IgD-negative memory B cell (primary cell): ENCODE data around the gene NKAP. TPM values are rescaled to one million over a fixed set of nuclear protein-coding genes. Genes with fewer than 3 reads are reported as not detected.
"Not testable (repeated sequence)": the region's sequence is repeated elsewhere in the genome, so short reads cannot be mapped to it uniquely, and the experiment has no call there.

ENCODE experiments used
- H3K27ac Mint-ChIP-seq, 3 donors: one replicate each; pipeline ENCODE4 v1.8.0; 2020 to 2022; ENCODE audit warnings: mild to moderate bottlenecking in 3 of 3, mixed read lengths in 3 of 3, moderate library complexity in 1 of 3
- H3K27me3 Mint-ChIP-seq: one replicate; pipeline ENCODE4 v1.8.0; 2021; ENCODE audit warnings: mixed read lengths
- H3K36me3 Mint-ChIP-seq: one replicate; pipeline ENCODE4 v1.8.0; 2020; ENCODE audit warnings: mild to moderate bottlenecking, mixed read lengths
- H3K4me1 Mint-ChIP-seq, 3 donors: one replicate each; pipeline ENCODE4 v1.8.0; 2020 to 2022; ENCODE audit warnings: mixed read lengths in 3 of 3, mild to moderate bottlenecking in 1 of 3
- H3K4me3 Mint-ChIP-seq, 4 donors: one replicate each; pipeline ENCODE4 v1.8.0; 2020 to 2022; ENCODE audit warnings: mild to moderate bottlenecking in 4 of 4, mixed read lengths in 4 of 4, moderate library complexity in 3 of 4
- H3K9me3 Mint-ChIP-seq, 3 donors: one replicate each; pipeline ENCODE4 v1.8.0; 2020 to 2021; ENCODE audit warnings: mixed read lengths in 3 of 3, mild to moderate bottlenecking in 1 of 3
- polyA plus RNA-seq: library from polyadenylated mRNA; unstranded; fragments of 300-500 nt; fragmentation: Illumina TruSeq; gene quantifications from one replicate; pipeline ENCODE4 v1.2.3, GENCODE V29; 2021

NKAP gene
- polyA plus RNA-seq, 1 donor from 2014 or later: 5.4 TPM

GRCh38 chrX:119955807-119956570 lies 12.4 kb upstream of the NKAP start:
- not testable (repeated sequence) for H3K4me1 Mint-ChIP-seq, H3K36me3 Mint-ChIP-seq, H3K9me3 Mint-ChIP-seq
- Mint-ChIP-seq H3K27ac (peak overlapping the region in 1 of 3 donors; percentile 34), H3K27me3 (peaks cover 37% of the 10 kb centered on the region), H3K4me3 (peak overlapping the region in 1 of 4 donors; percentile 3)

GRCh38 chrX:119954374-119954773 lies 10.8 kb upstream of the NKAP start:
- Mint-ChIP-seq H3K27ac (no peak overlapping the region), H3K4me3 (no peak overlapping the region), H3K27me3 (peaks cover 22% of the 10 kb centered on the region), H3K9me3 (peaks cover 0 to 2% (median 0%) of the 10 kb centered on the region in 3 donors), H3K36me3 (no peaks in the 10 kb centered on the region), H3K4me1 (no peaks in the 10 kb centered on the region)

- H3K27ac Mint-ChIP-seq: no peak overlapping the region
- no peaks in the 10 kb centered on the region for H3K9me3 Mint-ChIP-seq
- H3K27me3 Mint-ChIP-seq: peaks cover 4% of the 10 kb centered on the region
- H3K36me3 Mint-ChIP-seq: no peaks in the 10 kb centered on the region
- no peak overlapping the region for H3K4me3 Mint-ChIP-seq
- peaks cover 0 to 7% (median 2%) of the 10 kb centered on the region in 3 donors for H3K4me1 Mint-ChIP-seq
Measured at GRCh38 chrX:119948381-119948780, 4.8 kb upstream of the NKAP start.

GRCh38 chrX:119945481-119945880 lies 1.9 kb upstream of the NKAP start:
- no peak overlapping the region for H3K27ac Mint-ChIP-seq
- H3K27me3 Mint-ChIP-seq: peaks cover 4% of the 10 kb centered on the region
- H3K4me3 Mint-ChIP-seq: no peak overlapping the region
- H3K9me3 Mint-ChIP-seq: no peaks in the 10 kb centered on the region
- no peaks in the 10 kb centered on the region for H3K36me3 Mint-ChIP-seq
- peaks cover 7 to 13% (median 7%) of the 10 kb centered on the region in 3 donors for H3K4me1 Mint-ChIP-seq

GRCh38 chrX:119942831-119943184 lies 743 bp downstream of the NKAP start:
- peak overlapping the region; percentile 74 to 95 (median 89) for H3K27ac Mint-ChIP-seq
- peak overlapping the region; percentile 82 to 93 (median 86) for H3K4me3 Mint-ChIP-seq
- no peaks in the 10 kb centered on the region for H3K9me3 Mint-ChIP-seq
- H3K36me3 Mint-ChIP-seq: no peaks in the 10 kb centered on the region
- H3K27me3 Mint-ChIP-seq: peaks cover under 1% of the 10 kb centered on the region
- peaks cover 7 to 14% (median 7%) of the 10 kb centered on the region in 3 donors for H3K4me1 Mint-ChIP-seq

GRCh38 chrX:119942173-119942819 lies 1.3 kb downstream of the NKAP start:
- no peaks in the 10 kb centered on the region for H3K9me3 Mint-ChIP-seq
- no peaks in the 10 kb centered on the region for H3K36me3 Mint-ChIP-seq
- peak overlapping the region; percentile 82 to 93 (median 86) for H3K4me3 Mint-ChIP-seq

GRCh38 chrX:119941336-119941735 lies 2.2 kb downstream of the NKAP start:
- no peak overlapping the region for H3K27ac Mint-ChIP-seq
- H3K27me3 Mint-ChIP-seq: no peaks in the 10 kb centered on the region
- H3K4me3 Mint-ChIP-seq: no peak overlapping the region
- H3K36me3 Mint-ChIP-seq: no peaks in the 10 kb centered on the region
- no peaks in the 10 kb centered on the region for H3K9me3 Mint-ChIP-seq
- peaks cover 7 to 14% (median 7%) of the 10 kb centered on the region in 3 donors for H3K4me1 Mint-ChIP-seq

More at GRCh38 chrX:119942173-119942819, 1.3 kb downstream of the NKAP start:
- Mint-ChIP-seq H3K27me3 (no peaks in the 10 kb centered on the region), H3K4me1 (peaks cover 7 to 14% (median 7%) of the 10 kb centered on the region in 3 donors), H3K27ac (peak overlapping the region; percentile 74 to 95 (median 89))

GRCh38 chrX:119935215-119935874 lies 8.2 kb downstream of the NKAP start:
- H3K27ac Mint-ChIP-seq: peak overlapping the region in 1 of 3 donors; percentile 12
- peaks cover 2% of the 10 kb centered on the region for H3K27me3 Mint-ChIP-seq
- no peaks in the 10 kb centered on the region for H3K4me1 Mint-ChIP-seq
- peaks cover 1% of the 10 kb centered on the region for H3K36me3 Mint-ChIP-seq
- H3K4me3 Mint-ChIP-seq: no peak overlapping the region
- no peaks in the 10 kb centered on the region for H3K9me3 Mint-ChIP-seq

GRCh38 chrX:119922391-119922790 lies 21.2 kb downstream of the NKAP start:
- H3K27me3 Mint-ChIP-seq, H3K4me1 Mint-ChIP-seq, H3K9me3 Mint-ChIP-seq, H3K36me3 Mint-ChIP-seq, H3K27ac Mint-ChIP-seq, H3K4me3 Mint-ChIP-seq: not testable (repeated sequence)

GRCh38 chrX:119919835-119920585 lies 23.5 kb downstream of the NKAP start:
- H3K9me3 Mint-ChIP-seq: no peaks in the 10 kb centered on the region
- peak overlapping the region in 1 of 3 donors; percentile 47 for H3K27ac Mint-ChIP-seq
- peaks cover 0 to 4% (median 0%) of the 10 kb centered on the region in 3 donors for H3K4me1 Mint-ChIP-seq
- H3K4me3 Mint-ChIP-seq: no peak overlapping the region
- H3K27me3 Mint-ChIP-seq: no peaks in the 10 kb centered on the region
- no peaks in the 10 kb centered on the region for H3K36me3 Mint-ChIP-seq

- Mint-ChIP-seq H3K27ac (peak overlapping the region in 1 of 3 donors; percentile 1), H3K36me3 (no peaks in the 10 kb centered on the region), H3K4me3 (no peak overlapping the region), H3K9me3 (no peaks in the 10 kb centered on the region), H3K27me3 (no peaks in the 10 kb centered on the region), H3K4me1 (peaks cover 0 to 4% (median 0%) of the 10 kb centered on the region in 3 donors)
Measured at GRCh38 chrX:119917877-119918276, 25.7 kb downstream of the NKAP start.

- Mint-ChIP-seq H3K4me3 (no peak overlapping the region), H3K27ac (no peak overlapping the region), H3K4me1 (peaks cover 0 to 4% (median 0%) of the 10 kb centered on the region in 3 donors), H3K36me3 (no peaks in the 10 kb centered on the region), H3K9me3 (no peaks in the 10 kb centered on the region), H3K27me3 (peaks cover 2% of the 10 kb centered on the region)
Measured at GRCh38 chrX:119916310-119916709, 27.2 kb downstream of the NKAP start.

- H3K27ac Mint-ChIP-seq: no peak overlapping the region
- H3K9me3 Mint-ChIP-seq: no peaks in the 10 kb centered on the region
- no peaks in the 10 kb centered on the region for H3K27me3 Mint-ChIP-seq
- H3K4me1 Mint-ChIP-seq: no peaks in the 10 kb centered on the region
- no peak overlapping the region for H3K4me3 Mint-ChIP-seq
- no peaks in the 10 kb centered on the region for H3K36me3 Mint-ChIP-seq
Measured at GRCh38 chrX:119900976-119901375, 42.6 kb downstream of the NKAP start.

- H3K9me3 Mint-ChIP-seq: no peaks in the 10 kb centered on the region
- H3K36me3 Mint-ChIP-seq: no peaks in the 10 kb centered on the region
- H3K4me3 Mint-ChIP-seq: no peak overlapping the region
- no peak overlapping the region for H3K27ac Mint-ChIP-seq
- no peaks in the 10 kb centered on the region for H3K27me3 Mint-ChIP-seq
- no peaks in the 10 kb centered on the region for H3K4me1 Mint-ChIP-seq
Measured at GRCh38 chrX:119899125-119899524, 44.4 kb downstream of the NKAP start.
